ENCODE measurements around the gene CRB2. TPM values are rescaled to one million over a fixed set of nuclear protein-coding genes. Genes with fewer than 3 reads are reported as not detected.

Gene CRB2
- total RNA-seq, 1 experiment from 2014 or later, result 0.07 TPM

DNA sequence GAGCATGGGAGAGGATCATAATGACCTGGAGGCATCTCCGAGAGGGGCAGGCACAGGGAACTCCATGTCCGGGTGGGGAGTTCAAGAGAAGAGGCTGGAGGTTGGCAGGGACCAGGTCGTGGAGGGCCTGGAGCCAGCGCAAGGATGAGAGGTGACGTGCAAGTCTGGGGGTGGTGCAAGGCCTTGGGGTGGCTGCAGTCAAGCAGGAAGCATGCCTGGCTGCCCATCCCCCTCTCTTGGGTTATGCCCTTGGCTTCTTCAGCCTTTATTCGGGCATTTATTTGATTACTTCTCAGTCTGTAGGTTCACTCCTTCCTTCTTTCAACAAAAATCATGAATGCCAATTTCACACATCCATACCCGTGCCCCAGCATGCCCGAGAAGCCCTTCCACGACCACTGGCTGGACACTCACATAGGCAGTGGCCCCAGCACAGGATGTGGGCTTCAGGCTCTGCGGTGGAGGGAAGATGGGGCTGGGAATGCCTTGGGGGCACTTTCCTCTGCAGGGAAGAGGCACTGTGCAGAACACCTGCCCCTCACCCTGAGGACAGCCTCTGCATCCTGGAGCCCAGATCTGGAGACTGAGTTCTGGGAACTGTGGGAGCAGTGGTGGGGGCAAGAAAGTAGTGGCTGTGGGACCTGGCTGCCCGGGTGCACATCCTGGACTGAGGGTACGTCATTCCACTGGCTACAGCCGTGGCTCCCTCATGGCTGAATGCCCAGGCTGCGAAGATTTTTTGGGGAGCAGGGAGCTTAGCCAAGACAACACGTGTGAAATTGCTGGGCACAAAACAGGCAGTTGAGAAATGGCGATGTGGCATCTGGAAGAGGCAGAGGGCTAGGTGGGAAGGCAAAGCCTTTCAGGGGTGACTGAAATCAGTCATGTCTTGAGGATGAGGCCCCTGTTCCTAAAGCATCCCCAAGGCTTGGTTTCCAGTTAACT is 38.6 kb downstream of the CRB2 start:
- ChIA-PET CTCF (no interaction called here), RAD21 (ENCODE audit: low non-redundant PET in 1 of 2, low total read pairs in 2 of 2, uncharacterized antibody in 2 of 2, unreplicated experiment in 2 of 2) (no interaction called here), POLR2A (no interaction called here)
- H3K79me2 ChIP-seq (ENCODE audit: insufficient read depth, low read length), result no peaks in the 10 kb centered on the region
- BruUV-seq (replicated peaks), result no TSS peak
- no peak for ATAC-seq
- H3K27me3 ChIP-seq (ENCODE audit: insufficient read depth, low read length), result no peaks in the 10 kb centered on the region
- no peak overlapping the region for H3K9ac ChIP-seq (ENCODE audit: low read length)
- H3K4me3 ChIP-seq (replicated peaks in 1 of 2; ENCODE audit: low read depth in 1 of 2, low read length in 2 of 2), result no peak overlapping the region
- H3K4me2 ChIP-seq (ENCODE audit: low read length), result no peak overlapping the region
- H3K36me3 ChIP-seq (ENCODE audit: control insufficient read depth in 1 of 2, insufficient read depth in 2 of 2, low read length in 2 of 2), result no peaks in the 10 kb centered on the region
- no peak overlapping the region for H3K27ac ChIP-seq (ENCODE audit: low read depth, low read length)
- intact Hi-C loops (cut with micrococcal nuclease), result no loop called here
- no peaks in the 10 kb centered on the region for H3K9me2 ChIP-seq (ENCODE audit: insufficient read depth)
- no peaks in the 10 kb centered on the region for H3K4me1 ChIP-seq (ENCODE audit: control insufficient read depth in 1 of 2, insufficient read depth in 2 of 2, low read length in 2 of 2)
- H2AFZ ChIP-seq (ENCODE audit: low read depth, low read length, poor library complexity, severe bottlenecking), result no peak overlapping the region
- H3K9me3 ChIP-seq (ENCODE audit: control insufficient read depth in 1 of 2, insufficient read depth in 1 of 2, low read depth in 1 of 2, low read length in 2 of 2), result no peaks in the 10 kb centered on the region
- TF ChIP-seq JUND (IDR thresholded peaks at IDR 0.05) (no peak), ELF1 (IDR thresholded peaks at IDR 0.05; ENCODE audit: borderline replicate concordance, low read depth) (no peak), YY1 (IDR thresholded peaks at IDR 0.05; ENCODE audit: extremely low read depth, insufficient replicate concordance, low read depth, low read length) (no peak), SP1 (IDR thresholded peaks at IDR 0.05; ENCODE audit: low read depth) (no peak), FOSL1 (IDR thresholded peaks at IDR 0.05; ENCODE audit: low read depth) (no peak), TCF7L2 (IDR thresholded peaks at IDR 0.05; ENCODE audit: borderline replicate concordance, extremely low read depth, insufficient read depth, insufficient read length) (no peak), EZH2phosphoT487 (IDR thresholded peaks at IDR 0.05; ENCODE audit: borderline replicate concordance) (no peak), EZH2 (IDR thresholded peaks at IDR 0.05) (no peak), RAD21 (IDR thresholded peaks at IDR 0.05; ENCODE audit: low read depth) (no peak)
- H4K20me1 ChIP-seq (ENCODE audit: insufficient read depth), result no peaks in the 10 kb centered on the region
- no peak for DNase-seq (ENCODE audit: low read depth, low spot score)

GRCh38 chr9:123395276-123395688 is 39.3 kb downstream of the CRB2 start:
- Histone ChIP-seq H3K36me3 (ENCODE audit: control insufficient read depth in 1 of 2, insufficient read depth in 2 of 2, low read length in 2 of 2) (no peaks in the 10 kb centered on the region), H3K4me1 (ENCODE audit: control insufficient read depth in 1 of 2, insufficient read depth in 2 of 2, low read length in 2 of 2) (no peaks in the 10 kb centered on the region), H3K4me2 (ENCODE audit: low read length) (no peak overlapping the region), H3K4me3 (replicated peaks in 1 of 2; ENCODE audit: low read depth in 1 of 2, low read length in 2 of 2) (no peak overlapping the region), H3K9me3 (ENCODE audit: control insufficient read depth in 1 of 2, insufficient read depth in 1 of 2, low read depth in 1 of 2, low read length in 2 of 2) (no peaks in the 10 kb centered on the region), H3K9ac (ENCODE audit: low read length) (no peak overlapping the region), H4K20me1 (ENCODE audit: insufficient read depth) (no peaks in the 10 kb centered on the region), H3K27me3 (ENCODE audit: insufficient read depth, low read length) (no peaks in the 10 kb centered on the region), H3K27ac (ENCODE audit: low read depth, low read length) (no peak overlapping the region), H3K9me2 (ENCODE audit: insufficient read depth) (no peaks in the 10 kb centered on the region), H2AFZ (ENCODE audit: low read depth, low read length, poor library complexity, severe bottlenecking) (no peak overlapping the region), H3K79me2 (ENCODE audit: insufficient read depth, low read length) (no peaks in the 10 kb centered on the region)
- DNase-seq (ENCODE audit: low read depth, low spot score), result no peak
- TF ChIP-seq RAD21 (IDR thresholded peaks at IDR 0.05; ENCODE audit: low read depth) (no peak), EZH2phosphoT487 (IDR thresholded peaks at IDR 0.05; ENCODE audit: borderline replicate concordance) (no peak), SRF (IDR thresholded peaks at IDR 0.05; ENCODE audit: low read depth) (no peak), POLR2AphosphoS5 (IDR thresholded peaks at IDR 0.05; ENCODE audit: low read depth, low read length) (no peak), YY1 (IDR thresholded peaks at IDR 0.05; ENCODE audit: extremely low read depth, insufficient replicate concordance, low read depth, low read length) (no peak), CBX3 (IDR thresholded peaks at IDR 0.05; ENCODE audit: low read depth) (no peak), SIN3A (IDR thresholded peaks at IDR 0.05; ENCODE audit: low read depth) (no peak), REST (IDR thresholded peaks at IDR 0.05; ENCODE audit: low read depth) (no peak), ZNF274 (IDR thresholded peaks at IDR 0.05; ENCODE audit: low read depth, low read length) (no peak), ZFX (IDR thresholded peaks at IDR 0.05) (no peak), JUND (IDR thresholded peaks at IDR 0.05) (no peak)
- TF ChIP-seq, protein P1, sequence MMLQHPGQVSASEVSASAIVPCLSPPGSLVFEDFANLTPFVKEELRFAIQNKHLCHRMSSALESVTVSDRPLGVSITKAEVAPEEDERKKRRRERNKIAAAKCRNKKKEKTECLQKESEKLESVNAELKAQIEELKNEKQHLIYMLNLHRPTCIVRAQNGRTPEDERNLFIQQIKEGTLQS (IDR thresholded peaks at IDR 0.05), result no peak
- TF ChIP-seq, protein P2, sequence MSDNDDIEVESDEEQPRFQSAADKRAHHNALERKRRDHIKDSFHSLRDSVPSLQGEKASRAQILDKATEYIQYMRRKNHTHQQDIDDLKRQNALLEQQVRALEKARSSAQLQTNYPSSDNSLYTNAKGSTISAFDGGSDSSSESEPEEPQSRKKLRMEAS (IDR thresholded peaks at IDR 0.05), result no peak
- no peak for ATAC-seq
- no TSS peak for BruUV-seq (replicated peaks)
- intact Hi-C loops (cut with micrococcal nuclease), result no loop called here
- POLR2A ChIA-PET, result no interaction called here
- RAD21 ChIA-PET (ENCODE audit: low non-redundant PET in 1 of 2, low total read pairs in 2 of 2, uncharacterized antibody in 2 of 2, unreplicated experiment in 2 of 2), result no interaction called here
- CTCF ChIA-PET, result no interaction called here
